Mucosa of rectum (tissue), 2 donors: ENCODE results near the gene IKZF1.

Experiments used
- H3K27ac ChIP-seq, 2 donors: one replicate each; pipeline ENCODE4 v1.7.0; 2013; ENCODE audit warnings: inconsistent platforms in 2 of 2, low read depth in 2 of 2, low read length in 2 of 2
- H3K27me3 ChIP-seq, 2 donors: one replicate each; pipeline ENCODE4 v1.7.0; 2013; ENCODE audit warnings: low read length in 2 of 2; ENCODE audit not compliant: control insufficient read depth in 2 of 2, insufficient read depth in 2 of 2
- H3K36me3 ChIP-seq, 2 donors: one replicate each; pipeline ENCODE4 v1.7.0; 2013; ENCODE audit warnings: low read length in 2 of 2; ENCODE audit not compliant: control insufficient read depth in 2 of 2, insufficient read depth in 2 of 2
- H3K4me1 ChIP-seq, 2 donors: one replicate each; pipeline ENCODE4 v1.7.0; 2013; ENCODE audit warnings: low read length in 2 of 2, mild to moderate bottlenecking in 1 of 2; ENCODE audit not compliant: control insufficient read depth in 2 of 2, insufficient read depth in 2 of 2
- H3K4me3 ChIP-seq, 2 donors: one replicate each; pipeline ENCODE4 v1.7.0; 2013; ENCODE audit warnings: low read length in 2 of 2
- H3K9ac ChIP-seq, 2 donors: one replicate each; pipeline ENCODE4 v1.7.0; 2013; ENCODE audit warnings: low read length in 2 of 2, low read depth in 1 of 2, mild to moderate bottlenecking in 1 of 2
- H3K9me3 ChIP-seq, 2 donors: one replicate each; pipeline ENCODE4 v1.7.0; 2013; ENCODE audit warnings: low read length in 2 of 2; ENCODE audit not compliant: control insufficient read depth in 2 of 2
- donor health status: healthy.
- donor health status: Normal muscosa, but diverticular disease.

IKZF1 gene

GRCh38 chr7:50341724-50342123 lies 37.2 kb downstream of the IKZF1 start:
- H3K9me3 ChIP-seq, result no peaks in the 10 kb centered on the region
- H3K27me3 ChIP-seq, result no peaks in the 10 kb centered on the region
- H3K9ac ChIP-seq, result no peak overlapping the region
- no peaks in the 10 kb centered on the region for H3K36me3 ChIP-seq
- peak overlapping the region; percentile 40 to 44 for H3K27ac ChIP-seq
- no peak overlapping the region for H3K4me3 ChIP-seq
- peaks cover 2 to 3% of the 10 kb centered on the region in 2 donors for H3K4me1 ChIP-seq

DNA sequence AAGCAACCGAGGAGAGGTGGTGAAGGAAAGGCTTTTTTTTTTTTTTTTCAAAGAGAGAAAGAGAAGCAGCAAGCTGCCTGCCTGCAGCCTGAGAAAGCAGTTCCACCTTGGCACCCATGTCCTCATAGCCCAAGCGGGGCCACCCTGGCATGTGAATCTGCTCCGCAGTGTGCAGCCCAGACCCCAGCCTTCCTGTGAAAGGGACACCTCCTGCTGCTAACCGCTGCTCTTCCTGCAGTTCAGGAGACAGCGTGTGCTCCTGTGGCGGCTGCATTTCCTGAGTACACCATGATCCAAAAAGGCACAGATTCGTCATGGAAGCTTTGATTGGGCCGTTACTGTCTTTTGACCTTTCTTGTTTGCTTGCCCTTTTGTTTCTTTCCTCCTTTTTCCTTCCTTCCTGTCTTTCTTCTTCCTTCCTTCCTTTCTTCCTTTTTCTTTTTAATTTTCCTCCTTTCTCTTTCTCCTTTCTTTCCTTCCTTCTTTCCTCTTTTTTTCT lies 38.1 kb downstream of the IKZF1 start:
- Histone ChIP-seq H3K9ac (peak overlapping the region in 1 of 2 donors; percentile 5), H3K27ac (peak overlapping the region; percentile 40 to 44), H3K9me3 (no peaks in the 10 kb centered on the region), H3K4me3 (no peak overlapping the region), H3K36me3 (no peaks in the 10 kb centered on the region), H3K27me3 (no peaks in the 10 kb centered on the region), H3K4me1 (peaks cover 2 to 3% of the 10 kb centered on the region in 2 donors)

- H3K27me3 ChIP-seq, result no peaks in the 10 kb centered on the region
- no peaks in the 10 kb centered on the region for H3K36me3 ChIP-seq
- peaks cover 0 to 8% of the 10 kb centered on the region in 2 donors for H3K4me1 ChIP-seq
- H3K27ac ChIP-seq, result no peak overlapping the region
- no peaks in the 10 kb centered on the region for H3K9me3 ChIP-seq
- no peak overlapping the region for H3K9ac ChIP-seq
- H3K4me3 ChIP-seq, result no peak overlapping the region
These were observed 42.3 kb downstream of the IKZF1 start for GRCh38 chr7:50346545-50347497.

GRCh38 chr7:50347693-50348092 lies 43.2 kb downstream of the IKZF1 start:
- Histone ChIP-seq H3K36me3 (no peaks in the 10 kb centered on the region), H3K27me3 (no peaks in the 10 kb centered on the region), H3K4me1 (peaks cover 0 to 8% of the 10 kb centered on the region in 2 donors), H3K27ac (no peak overlapping the region), H3K9me3 (no peaks in the 10 kb centered on the region), H3K4me3 (no peak overlapping the region), H3K9ac (no peak overlapping the region)

DNA sequence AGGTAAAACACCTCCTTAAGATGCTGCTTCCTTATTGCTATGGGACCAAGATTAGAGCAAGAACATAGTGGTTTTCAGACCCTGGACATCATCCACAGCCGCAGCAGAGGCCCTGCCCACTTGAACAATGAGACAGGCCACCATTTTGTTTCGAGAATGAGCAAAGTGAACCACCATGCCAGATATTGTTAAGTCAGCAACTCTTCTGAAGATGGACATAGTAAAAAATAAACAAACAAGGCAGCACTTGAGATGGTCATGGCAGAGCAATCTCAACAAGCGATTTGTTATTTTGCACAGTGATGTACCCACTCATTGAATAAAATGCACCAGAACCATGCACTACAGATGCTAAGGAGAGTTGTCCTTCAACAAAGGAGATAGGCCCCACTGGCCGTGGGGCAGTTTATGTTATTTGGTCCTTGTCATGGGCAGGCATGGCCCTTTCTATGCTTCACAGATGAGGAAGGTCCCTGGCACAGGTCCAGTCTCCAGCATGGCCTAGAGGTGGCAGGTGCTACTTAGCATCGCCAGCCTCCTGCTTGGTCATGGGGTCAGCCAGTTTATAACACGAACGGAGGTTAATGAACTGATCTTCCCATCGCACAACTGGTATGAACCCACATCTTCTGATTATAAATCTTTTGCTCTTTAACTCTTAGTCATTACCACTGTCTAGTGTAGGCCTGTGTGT lies 44.1 kb downstream of the IKZF1 start:
- Histone ChIP-seq H3K4me3 (no peak overlapping the region), H3K36me3 (no peaks in the 10 kb centered on the region), H3K27ac (no peak overlapping the region), H3K9ac (no peak overlapping the region), H3K27me3 (no peaks in the 10 kb centered on the region), H3K4me1 (peaks cover 0 to 5% of the 10 kb centered on the region in 2 donors), H3K9me3 (no peaks in the 10 kb centered on the region)

DNA sequence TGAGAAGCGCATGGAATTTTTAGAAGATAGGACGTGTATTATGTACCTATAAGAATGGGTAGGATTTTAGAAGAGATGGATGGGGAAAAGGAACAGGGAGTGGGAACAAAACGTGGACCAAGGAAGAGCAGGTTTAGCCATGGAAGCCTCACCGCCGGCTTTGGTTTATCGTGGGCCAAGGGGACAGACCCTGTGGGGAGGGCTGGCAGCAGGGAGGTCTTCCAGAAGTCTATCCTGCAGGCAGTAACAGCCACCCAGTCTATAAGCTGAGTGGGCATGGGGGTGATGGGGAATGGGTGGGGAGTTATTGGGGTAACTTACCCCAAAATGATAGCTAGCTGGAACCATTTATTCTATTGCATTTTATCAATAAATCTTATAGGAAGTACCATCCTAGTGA lies 44.9 kb downstream of the IKZF1 start:
- Histone ChIP-seq H3K4me3 (no peak overlapping the region), H3K27ac (no peak overlapping the region), H3K4me1 (peaks cover 0 to 5% of the 10 kb centered on the region in 2 donors), H3K36me3 (peaks cover 0 to 5% of the 10 kb centered on the region in 2 donors), H3K9ac (no peak overlapping the region), H3K27me3 (no peaks in the 10 kb centered on the region), H3K9me3 (no peaks in the 10 kb centered on the region)

DNA sequence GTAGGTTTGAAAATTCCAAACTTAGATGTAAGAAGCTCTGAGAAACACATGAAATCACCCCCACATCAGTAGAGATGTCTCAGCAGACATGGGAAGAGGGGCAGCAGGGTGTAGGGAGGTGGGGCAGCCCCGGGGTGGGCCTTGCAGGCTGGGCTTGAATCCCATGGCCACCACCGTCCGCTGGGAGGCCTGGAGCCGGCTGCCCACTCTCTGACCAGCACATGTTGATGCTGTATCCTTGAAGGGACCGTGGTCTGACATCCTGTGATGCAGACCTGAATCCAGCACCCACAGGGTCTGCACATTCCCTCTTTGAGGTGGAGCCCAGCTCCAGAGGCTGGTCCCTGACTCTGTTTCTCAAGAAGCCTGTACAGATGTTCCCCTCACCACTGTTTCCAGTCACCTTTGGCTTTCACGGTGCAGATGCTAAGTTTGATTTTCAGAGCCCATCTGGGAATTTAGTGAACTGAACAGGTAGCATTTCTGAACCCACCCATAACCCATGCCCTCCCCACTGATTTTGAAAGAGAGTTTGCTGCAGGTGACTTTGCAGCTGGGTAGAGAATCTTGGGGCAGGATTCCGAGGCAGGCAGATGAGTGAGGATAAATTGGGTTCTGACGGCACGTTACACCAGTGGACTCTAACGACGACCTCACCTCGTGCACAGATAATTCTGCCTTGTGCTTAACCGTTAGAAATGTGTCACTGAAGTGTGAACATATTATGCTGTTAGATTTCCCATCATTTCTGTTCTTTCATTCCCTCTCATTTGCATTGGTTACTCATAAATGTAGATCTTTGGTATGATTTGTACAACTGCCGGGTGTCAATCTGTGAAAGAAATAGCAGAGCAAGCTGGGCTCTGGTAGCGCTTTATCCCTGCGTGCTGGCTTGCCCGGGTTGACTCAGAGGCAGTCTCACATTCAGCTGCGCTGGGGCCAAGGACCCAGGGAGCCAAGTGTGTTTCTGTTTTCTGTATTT lies 45.7 kb downstream of the IKZF1 start:
- H3K9ac ChIP-seq, result no peak overlapping the region
- H3K27ac ChIP-seq, result peak overlapping the region; percentile 38 to 63
- H3K36me3 ChIP-seq, result peaks cover 0 to 5% of the 10 kb centered on the region in 2 donors
- H3K27me3 ChIP-seq, result no peaks in the 10 kb centered on the region
- no peaks in the 10 kb centered on the region for H3K9me3 ChIP-seq
- peaks cover 0 to 5% of the 10 kb centered on the region in 2 donors for H3K4me1 ChIP-seq
- no peak overlapping the region for H3K4me3 ChIP-seq

DNA sequence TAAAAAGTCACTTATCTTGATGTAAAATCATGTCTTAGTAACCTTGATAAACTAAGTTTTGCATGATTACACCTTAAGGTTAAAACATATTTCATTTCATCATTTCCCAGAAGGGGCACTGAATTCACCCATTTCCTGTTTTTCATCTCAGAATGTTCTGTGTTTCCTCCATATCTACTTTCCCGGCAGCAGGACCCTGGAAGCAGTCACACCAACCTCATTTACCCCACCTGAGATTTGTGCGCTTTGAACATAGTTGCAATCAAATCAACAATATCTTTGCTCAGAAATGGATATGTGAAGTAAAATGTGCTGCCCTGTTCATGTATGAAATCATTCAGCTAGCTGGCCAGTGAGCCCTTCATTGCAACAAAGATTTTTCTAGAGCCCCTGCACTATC lies 46.8 kb downstream of the IKZF1 start:
- Histone ChIP-seq H3K9me3 (no peaks in the 10 kb centered on the region), H3K36me3 (peaks cover 0 to 5% of the 10 kb centered on the region in 2 donors), H3K4me1 (peaks cover 0 to 5% of the 10 kb centered on the region in 2 donors), H3K27ac (peak overlapping the region; percentile 4 to 74), H3K9ac (no peak overlapping the region), H3K4me3 (no peak overlapping the region), H3K27me3 (no peaks in the 10 kb centered on the region)

- no peaks in the 10 kb centered on the region for H3K9me3 ChIP-seq
- peaks cover 0 to 5% of the 10 kb centered on the region in 2 donors for H3K36me3 ChIP-seq
- peak overlapping the region; percentile 12 to 38 for H3K9ac ChIP-seq
- H3K4me3 ChIP-seq, result no peak overlapping the region
- peaks cover 0 to 5% of the 10 kb centered on the region in 2 donors for H3K4me1 ChIP-seq
- H3K27me3 ChIP-seq, result no peaks in the 10 kb centered on the region
- H3K27ac ChIP-seq, result peak overlapping the region; percentile 57 to 74
These were observed 47.8 kb downstream of the IKZF1 start for GRCh38 chr7:50352282-50352681.
